ENCODE data around the gene PPP2CA. TPM values are rescaled to one million over a fixed set of nuclear protein-coding genes. Genes with fewer than 3 reads are reported as not detected.

PPP2CA gene
- total and polyA plus RNA-seq, 10 of the 15 experiments (the other 5 are each of a cell fraction or from before 2014, with no cell fraction given): 18.6 to 385 (median 134) TPM

- TF ChIP-seq MAX (IDR thresholded peaks at IDR 0.05; ENCODE audit: low read depth, low read length): no peak
- TF ChIP-seq RCOR1 (conservative IDR thresholded peaks at IDR 0.05; ENCODE audit: low read depth, low read length): no peak
- TF ChIP-seq SMARCA5 (IDR thresholded peaks at IDR 0.05): no peak
- no peak for TF ChIP-seq NFIC (IDR thresholded peaks at IDR 0.05; ENCODE audit: low read depth, low read length)
- TF ChIP-seq ZBTB11 (CRISPR knock-in tag; IDR thresholded peaks at IDR 0.05): no peak
- TF ChIP-seq, protein P1, sequence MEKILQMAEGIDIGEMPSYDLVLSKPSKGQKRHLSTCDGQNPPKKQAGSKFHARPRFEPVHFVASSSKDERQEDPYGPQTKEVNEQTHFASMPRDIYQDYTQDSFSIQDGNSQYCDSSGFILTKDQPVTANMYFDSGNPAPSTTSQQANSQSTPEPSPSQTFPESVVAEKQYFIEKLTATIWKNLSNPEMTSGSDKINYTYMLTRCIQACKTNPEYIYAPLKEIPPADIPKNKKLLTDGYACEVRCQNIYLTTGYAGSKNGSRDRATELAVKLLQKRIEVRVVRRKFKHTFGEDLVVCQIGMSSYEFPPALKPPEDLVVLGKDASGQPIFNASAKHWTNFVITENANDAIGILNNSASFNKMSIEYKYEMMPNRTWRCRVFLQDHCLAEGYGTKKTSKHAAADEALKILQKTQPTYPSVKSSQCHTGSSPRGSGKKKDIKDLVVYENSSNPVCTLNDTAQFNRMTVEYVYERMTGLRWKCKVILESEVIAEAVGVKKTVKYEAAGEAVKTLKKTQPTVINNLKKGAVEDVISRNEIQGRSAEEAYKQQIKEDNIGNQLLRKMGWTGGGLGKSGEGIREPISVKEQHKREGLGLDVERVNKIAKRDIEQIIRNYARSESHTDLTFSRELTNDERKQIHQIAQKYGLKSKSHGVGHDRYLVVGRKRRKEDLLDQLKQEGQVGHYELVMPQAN (conservative IDR thresholded peaks at IDR 0.05): no peak
- no peak for TF ChIP-seq MTA2 (IDR thresholded peaks at IDR 0.05; ENCODE audit: low read depth)
Observed at GRCh38 chr5:134268919-134269318, 43.0 kb upstream of the PPP2CA start (continued).

Data from GM12878 (cell line).